ENCODE results near the gene GOLGB1. TPM values are rescaled to one million over a fixed set of nuclear protein-coding genes. Genes with fewer than 3 reads are reported as not detected.

Gene GOLGB1, protein sequence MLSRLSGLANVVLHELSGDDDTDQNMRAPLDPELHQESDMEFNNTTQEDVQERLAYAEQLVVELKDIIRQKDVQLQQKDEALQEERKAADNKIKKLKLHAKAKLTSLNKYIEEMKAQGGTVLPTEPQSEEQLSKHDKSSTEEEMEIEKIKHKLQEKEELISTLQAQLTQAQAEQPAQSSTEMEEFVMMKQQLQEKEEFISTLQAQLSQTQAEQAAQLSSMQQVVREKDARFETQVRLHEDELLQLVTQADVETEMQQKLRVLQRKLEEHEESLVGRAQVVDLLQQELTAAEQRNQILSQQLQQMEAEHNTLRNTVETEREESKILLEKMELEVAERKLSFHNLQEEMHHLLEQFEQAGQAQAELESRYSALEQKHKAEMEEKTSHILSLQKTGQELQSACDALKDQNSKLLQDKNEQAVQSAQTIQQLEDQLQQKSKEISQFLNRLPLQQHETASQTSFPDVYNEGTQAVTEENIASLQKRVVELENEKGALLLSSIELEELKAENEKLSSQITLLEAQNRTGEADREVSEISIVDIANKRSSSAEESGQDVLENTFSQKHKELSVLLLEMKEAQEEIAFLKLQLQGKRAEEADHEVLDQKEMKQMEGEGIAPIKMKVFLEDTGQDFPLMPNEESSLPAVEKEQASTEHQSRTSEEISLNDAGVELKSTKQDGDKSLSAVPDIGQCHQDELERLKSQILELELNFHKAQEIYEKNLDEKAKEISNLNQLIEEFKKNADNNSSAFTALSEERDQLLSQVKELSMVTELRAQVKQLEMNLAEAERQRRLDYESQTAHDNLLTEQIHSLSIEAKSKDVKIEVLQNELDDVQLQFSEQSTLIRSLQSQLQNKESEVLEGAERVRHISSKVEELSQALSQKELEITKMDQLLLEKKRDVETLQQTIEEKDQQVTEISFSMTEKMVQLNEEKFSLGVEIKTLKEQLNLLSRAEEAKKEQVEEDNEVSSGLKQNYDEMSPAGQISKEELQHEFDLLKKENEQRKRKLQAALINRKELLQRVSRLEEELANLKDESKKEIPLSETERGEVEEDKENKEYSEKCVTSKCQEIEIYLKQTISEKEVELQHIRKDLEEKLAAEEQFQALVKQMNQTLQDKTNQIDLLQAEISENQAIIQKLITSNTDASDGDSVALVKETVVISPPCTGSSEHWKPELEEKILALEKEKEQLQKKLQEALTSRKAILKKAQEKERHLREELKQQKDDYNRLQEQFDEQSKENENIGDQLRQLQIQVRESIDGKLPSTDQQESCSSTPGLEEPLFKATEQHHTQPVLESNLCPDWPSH (N-terminal part only)
- total RNA-seq: 10 to 100 TPM; 44.8 to 70.1 (median 54.5) TPM
- 10 to 100 TPM in 2 of 3 donors, 1 to 10 TPM in 1; 9.7 to 25.3 (median 13.2) TPM for polyA plus RNA-seq

DNA sequence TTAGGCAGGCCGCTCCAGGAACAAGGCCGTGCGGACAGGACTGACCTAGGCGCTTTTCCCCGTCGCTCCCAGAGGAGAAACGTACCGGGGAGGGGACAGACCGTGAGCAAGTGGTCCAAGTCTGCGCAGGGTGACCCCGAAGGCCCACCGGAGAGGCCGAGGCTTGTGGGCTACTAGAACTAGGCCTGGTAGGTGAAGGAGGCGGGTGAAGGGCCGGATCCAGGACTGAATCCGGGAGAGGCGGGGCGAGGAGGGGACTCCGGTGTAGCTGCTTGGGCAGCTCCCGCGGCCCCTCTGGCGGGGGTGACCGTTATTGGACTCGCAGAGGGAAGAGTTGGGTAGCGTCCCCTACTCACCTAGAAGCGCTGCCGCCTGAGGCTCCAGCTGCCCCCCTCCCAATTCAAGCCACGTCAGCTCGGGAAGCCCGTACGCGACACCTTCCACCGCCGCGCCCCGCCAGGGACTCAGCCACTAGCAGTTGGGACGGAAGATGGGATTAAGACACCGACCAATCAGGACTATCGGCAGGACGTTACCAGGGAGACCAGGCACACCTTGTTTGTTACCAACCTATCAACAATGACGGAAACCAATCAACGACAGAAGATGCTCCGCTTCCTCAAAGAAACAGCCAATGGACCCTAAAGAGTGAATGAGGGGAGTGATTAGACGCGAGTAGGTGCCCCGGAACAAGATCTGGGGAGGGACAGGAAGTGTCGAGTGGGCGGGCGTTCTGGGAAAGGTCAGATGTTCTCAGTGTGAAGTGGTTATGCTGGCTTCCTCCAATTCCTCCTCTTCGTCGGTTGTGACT, at the start of gene GOLGB1:
GOLGB1 (minus strand) TSS at position 466 of the 811 bp plus-strand sequence. CDS start 18,770 bp downstream, outside the sequence.
- peak within 1 kb of the TSS; percentile 85 to 91 (median 87) for H3K27ac ChIP-seq
- 0% methylated on average over 51 of the region's 51 CpGs for WGBS, 2 donors
- intact Hi-C loops (cut with DNase I): loop anchor here (2.0 to 5.0 kb wide), 2 partner anchors 85 to 202 kb away; partner anchors contain the start of genes EAF2, IQCB1 and POLQ
- DNase-seq: peak; percentile 98
- peak within 1 kb of the TSS; percentile 68 to 92 (median 74) for H3K4me3 ChIP-seq
- H3K4me1 ChIP-seq: peaks cover 0 to 31% (median 22%) of the 10 kb centered on the region in 4 donors
- TF ChIP-seq, protein P1, sequence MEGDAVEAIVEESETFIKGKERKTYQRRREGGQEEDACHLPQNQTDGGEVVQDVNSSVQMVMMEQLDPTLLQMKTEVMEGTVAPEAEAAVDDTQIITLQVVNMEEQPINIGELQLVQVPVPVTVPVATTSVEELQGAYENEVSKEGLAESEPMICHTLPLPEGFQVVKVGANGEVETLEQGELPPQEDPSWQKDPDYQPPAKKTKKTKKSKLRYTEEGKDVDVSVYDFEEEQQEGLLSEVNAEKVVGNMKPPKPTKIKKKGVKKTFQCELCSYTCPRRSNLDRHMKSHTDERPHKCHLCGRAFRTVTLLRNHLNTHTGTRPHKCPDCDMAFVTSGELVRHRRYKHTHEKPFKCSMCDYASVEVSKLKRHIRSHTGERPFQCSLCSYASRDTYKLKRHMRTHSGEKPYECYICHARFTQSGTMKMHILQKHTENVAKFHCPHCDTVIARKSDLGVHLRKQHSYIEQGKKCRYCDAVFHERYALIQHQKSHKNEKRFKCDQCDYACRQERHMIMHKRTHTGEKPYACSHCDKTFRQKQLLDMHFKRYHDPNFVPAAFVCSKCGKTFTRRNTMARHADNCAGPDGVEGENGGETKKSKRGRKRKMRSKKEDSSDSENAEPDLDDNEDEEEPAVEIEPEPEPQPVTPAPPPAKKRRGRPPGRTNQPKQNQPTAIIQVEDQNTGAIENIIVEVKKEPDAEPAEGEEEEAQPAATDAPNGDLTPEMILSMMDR (IDR thresholded peaks at IDR 0.05): no peak
- TF ChIP-seq POLR2A (IDR thresholded peaks at IDR 0.05): peak; percentile 97 to 98
- TF ChIP-seq EP300 (IDR thresholded peaks at IDR 0.05): no peak
- TF ChIP-seq POLR2AphosphoS5 (IDR thresholded peaks at IDR 0.05): peak; percentile 99 to 100 (median 99)
- H3K9me3 ChIP-seq: no peaks in the 10 kb centered on the region
- no peaks in the 10 kb centered on the region for H3K27me3 ChIP-seq
- H3K36me3 ChIP-seq: no peaks in the 10 kb centered on the region

DNA sequence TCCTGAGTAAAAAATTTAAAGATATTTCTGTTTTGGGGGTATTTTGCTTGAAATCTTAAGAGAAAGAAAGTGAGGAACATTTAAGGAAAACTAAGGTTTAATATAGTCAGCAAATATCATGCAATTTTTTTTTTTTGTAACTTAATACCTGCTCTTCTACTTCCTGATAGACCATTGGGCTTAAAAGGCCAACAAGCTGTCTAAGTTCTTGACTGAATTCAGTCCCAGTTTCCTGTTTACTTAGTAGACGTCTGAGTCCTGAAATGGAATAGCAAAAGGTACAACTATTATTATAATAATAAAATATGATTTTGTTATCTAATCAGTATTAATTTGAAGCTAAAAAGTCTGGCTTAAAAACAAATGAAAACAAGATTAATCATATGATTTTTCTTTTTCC, 47.4 kb upstream of the GOLGB1 start:
- whole genome bisulfite sequencing, 2 donors: 19 to 37% methylated on average over 1 of the region's 1 CpG

DNA sequence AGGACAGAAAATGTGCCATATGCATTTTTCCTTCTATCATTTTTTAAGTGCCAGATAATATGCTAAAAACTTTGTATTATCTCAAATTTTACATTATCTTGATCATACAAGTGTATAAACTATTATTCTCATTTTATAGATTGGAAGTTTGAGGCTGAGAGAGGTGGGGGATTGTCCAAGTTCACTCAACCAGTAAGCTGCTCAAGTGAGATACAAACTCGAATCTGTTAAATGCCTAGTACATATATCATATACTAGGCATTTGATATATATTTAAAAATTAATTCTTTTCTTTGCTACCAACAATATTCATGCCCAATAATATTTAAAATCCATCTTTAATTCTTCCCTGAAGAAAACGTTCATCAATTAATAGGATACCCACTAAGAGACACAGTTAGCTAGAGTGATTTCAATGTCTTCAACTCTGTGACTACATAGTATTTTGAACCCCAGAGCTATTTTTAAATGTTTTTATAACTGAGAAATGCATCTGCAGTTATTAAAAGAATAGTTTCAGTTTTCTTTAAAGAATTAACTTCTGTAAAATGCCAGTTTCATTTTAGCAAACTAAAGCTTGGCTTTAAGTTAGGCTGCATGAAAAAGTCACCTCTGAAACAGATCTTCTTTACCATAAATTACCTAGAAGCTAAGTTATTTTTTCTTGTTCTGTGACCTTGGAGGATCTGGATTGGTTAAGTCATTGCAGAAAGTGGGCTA, 44.9 kb upstream of the GOLGB1 start:
- H3K27ac ChIP-seq: no peak overlapping the region
- peaks cover 0 to 52% (median 3%) of the 10 kb centered on the region in 4 donors for H3K36me3 ChIP-seq
- no peak overlapping the region for H3K4me3 ChIP-seq
- no peaks in the 10 kb centered on the region for H3K9me3 ChIP-seq
- intact Hi-C loops (cut with DNase I): no loop called here
- no peaks in the 10 kb centered on the region for H3K27me3 ChIP-seq
- WGBS, 2 donors: 73 to 87% methylated on average over 2 of the region's 2 CpGs
- no peaks in the 10 kb centered on the region for H3K4me1 ChIP-seq
- DNase-seq: no peak
- TF ChIP-seq POLR2A (IDR thresholded peaks at IDR 0.05) (no peak), POLR2AphosphoS5 (IDR thresholded peaks at IDR 0.05) (no peak), EP300 (IDR thresholded peaks at IDR 0.05) (no peak)
- TF ChIP-seq, protein P1 (IDR thresholded peaks at IDR 0.05): no peak

More for the DNA sequence above, 47.4 kb upstream of the GOLGB1 start:
- Histone ChIP-seq H3K36me3 (peaks cover 0 to 33% (median 0%) of the 10 kb centered on the region in 4 donors), H3K9me3 (no peaks in the 10 kb centered on the region), H3K4me3 (no peak overlapping the region), H3K4me1 (no peaks in the 10 kb centered on the region), H3K27ac (no peak overlapping the region), H3K27me3 (no peaks in the 10 kb centered on the region)
- TF ChIP-seq, protein P1 (IDR thresholded peaks at IDR 0.05): no peak
- TF ChIP-seq POLR2A (IDR thresholded peaks at IDR 0.05): no peak
- TF ChIP-seq EP300 (IDR thresholded peaks at IDR 0.05): no peak
- no peak for DNase-seq
- intact Hi-C loops (cut with DNase I): no loop called here
